Upper lobe of right lung (tissue), 1 donor: ENCODE measurements around the gene CHD5. TPM values are rescaled to one million over a fixed set of nuclear protein-coding genes. Genes with fewer than 3 reads are reported as not detected.
A peak's percentile ranks its signal among the peaks of the same experiment; 100 is the strongest.

Source experiments
- ATAC-seq: fragments of 200-7000 bp; cut with Tn5 transposase; one replicate; pipeline ENCODE4 v1.9.1; 2020; ENCODE audit warnings: mild to moderate bottlenecking, moderate library complexity
- DNase-seq: peaks from one replicate; pipeline ENCODE4 v3.0.0-alpha.2; 2020
- H3K27ac ChIP-seq: fragments of 200-600 bp; one replicate; pipeline ENCODE4 v1.8.0; 2022
- H3K27me3 ChIP-seq: fragments of 200-600 bp; one replicate; pipeline ENCODE4 v1.8.0; 2022; ENCODE audit warnings: mild to moderate bottlenecking
- H3K36me3 ChIP-seq: fragments of 200-600 bp; one replicate; pipeline ENCODE4 v1.8.0; 2022
- H3K4me1 ChIP-seq: fragments of 200-600 bp; one replicate; pipeline ENCODE4 v1.8.0; 2022
- H3K4me3 ChIP-seq: fragments of 200-600 bp; one replicate; pipeline ENCODE4 v1.8.0; 2022; ENCODE audit warnings: mild to moderate bottlenecking
- H3K9me3 ChIP-seq: fragments of 200-600 bp; one replicate; pipeline ENCODE4 v1.8.0; 2022
- intact Hi-C: fragments of 100-400 bp; cut with DNase I; formaldehyde crosslinking; loops from one replicate; pipeline ENCODE4 v1.11.0; 2022
- total RNA-seq: library from RNA; stranded (reverse); fragmentation: NEBNext Ultra II Directional; extraction: Animal tissue kit (Norgen Biotek cat#: 25700); gene quantifications from one replicate; pipeline ENCODE4 v1.2.1, GENCODE V29; 2021
- TF ChIP-seq, protein P1 (sequence below): fragments of 200-600 bp; IDR thresholded peaks from one replicate; pipeline ENCODE4 v1.8.0; 2022; ENCODE audit warnings: antibody characterized with exemption
- donor health status: DM: no; HTN: yes; CAD: no; lungs with severe emphysema.

The CHD5 gene
- total RNA-seq, 1 donor from 2014 or later, result 0.23 TPM

DNA sequence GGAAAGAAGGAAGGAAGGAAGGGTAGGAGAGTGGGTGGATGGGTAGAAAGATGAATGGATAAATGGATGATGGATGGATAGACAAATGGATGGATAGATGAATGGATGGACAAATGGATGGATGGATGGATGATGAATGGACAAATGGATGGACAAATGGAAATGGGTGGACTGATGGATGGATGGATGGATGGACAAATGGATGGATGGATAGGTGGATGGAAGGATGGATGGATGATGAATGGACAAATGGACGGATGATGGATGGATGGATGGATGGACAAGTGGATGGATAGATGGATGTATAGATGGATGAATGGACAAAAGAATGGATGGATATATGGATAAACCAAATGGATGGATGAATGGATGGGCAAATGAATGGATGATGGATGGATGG lies 30.5 kb downstream of the CHD5 start:
- H3K27me3 ChIP-seq, result peaks cover 37% of the 10 kb centered on the region
- no peak overlapping the region for H3K4me3 ChIP-seq
- TF ChIP-seq, protein P1, sequence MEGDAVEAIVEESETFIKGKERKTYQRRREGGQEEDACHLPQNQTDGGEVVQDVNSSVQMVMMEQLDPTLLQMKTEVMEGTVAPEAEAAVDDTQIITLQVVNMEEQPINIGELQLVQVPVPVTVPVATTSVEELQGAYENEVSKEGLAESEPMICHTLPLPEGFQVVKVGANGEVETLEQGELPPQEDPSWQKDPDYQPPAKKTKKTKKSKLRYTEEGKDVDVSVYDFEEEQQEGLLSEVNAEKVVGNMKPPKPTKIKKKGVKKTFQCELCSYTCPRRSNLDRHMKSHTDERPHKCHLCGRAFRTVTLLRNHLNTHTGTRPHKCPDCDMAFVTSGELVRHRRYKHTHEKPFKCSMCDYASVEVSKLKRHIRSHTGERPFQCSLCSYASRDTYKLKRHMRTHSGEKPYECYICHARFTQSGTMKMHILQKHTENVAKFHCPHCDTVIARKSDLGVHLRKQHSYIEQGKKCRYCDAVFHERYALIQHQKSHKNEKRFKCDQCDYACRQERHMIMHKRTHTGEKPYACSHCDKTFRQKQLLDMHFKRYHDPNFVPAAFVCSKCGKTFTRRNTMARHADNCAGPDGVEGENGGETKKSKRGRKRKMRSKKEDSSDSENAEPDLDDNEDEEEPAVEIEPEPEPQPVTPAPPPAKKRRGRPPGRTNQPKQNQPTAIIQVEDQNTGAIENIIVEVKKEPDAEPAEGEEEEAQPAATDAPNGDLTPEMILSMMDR, result no peak
- ATAC-seq (no peak), DNase-seq (no peak)
- H3K4me1 ChIP-seq, result no peaks in the 10 kb centered on the region
- no peak overlapping the region for H3K27ac ChIP-seq
- no peaks in the 10 kb centered on the region for H3K36me3 ChIP-seq
- intact Hi-C loops, result no loop called here
- no peaks in the 10 kb centered on the region for H3K9me3 ChIP-seq

DNA sequence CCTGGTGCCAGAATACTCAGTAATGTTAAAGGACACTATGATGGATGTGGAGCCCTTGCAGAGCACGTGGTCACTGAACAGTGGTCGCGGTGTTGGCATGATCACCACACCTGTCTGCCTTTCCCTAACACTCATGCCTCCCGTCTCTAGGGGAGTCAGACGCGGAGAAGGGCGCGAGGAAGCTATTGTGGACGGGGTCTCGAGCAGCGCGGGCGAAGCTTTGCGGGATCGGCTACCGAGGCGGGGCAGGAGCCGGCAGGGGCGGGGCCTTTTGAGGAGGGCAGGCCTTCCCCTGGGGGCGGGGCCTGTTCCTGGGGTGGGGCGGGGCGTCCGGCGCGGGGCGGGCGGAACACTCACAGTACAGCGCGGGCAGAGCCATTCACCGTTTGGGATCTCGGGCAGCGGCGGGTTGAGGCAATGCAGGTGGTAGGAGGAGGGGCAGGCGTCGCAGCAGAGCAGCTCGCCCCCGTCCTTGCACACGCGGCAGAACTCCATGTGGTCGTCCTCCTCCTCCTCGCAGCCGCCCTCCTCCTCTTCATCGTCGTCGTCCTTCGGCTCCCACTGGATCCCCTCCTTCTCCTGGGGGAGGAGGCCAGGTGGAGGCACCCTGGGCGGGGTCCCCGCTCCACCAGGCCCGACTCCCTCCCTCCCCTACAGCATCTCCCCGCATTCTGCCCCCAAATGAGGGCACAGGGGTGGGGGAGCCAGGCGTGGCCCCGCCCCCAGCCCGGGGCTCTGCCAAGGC lies 31.5 kb downstream of the CHD5 start:
- H3K36me3 ChIP-seq, result no peaks in the 10 kb centered on the region
- DNase-seq (peak; percentile 79), ATAC-seq (peak; percentile 84)
- H3K9me3 ChIP-seq, result no peaks in the 10 kb centered on the region
- intact Hi-C loops, result no loop called here
- no peak overlapping the region for H3K27ac ChIP-seq
- no peaks in the 10 kb centered on the region for H3K4me1 ChIP-seq
- no peak overlapping the region for H3K4me3 ChIP-seq
- H3K27me3 ChIP-seq, result peaks cover 37% of the 10 kb centered on the region
- TF ChIP-seq, protein P1, result no peak

DNA sequence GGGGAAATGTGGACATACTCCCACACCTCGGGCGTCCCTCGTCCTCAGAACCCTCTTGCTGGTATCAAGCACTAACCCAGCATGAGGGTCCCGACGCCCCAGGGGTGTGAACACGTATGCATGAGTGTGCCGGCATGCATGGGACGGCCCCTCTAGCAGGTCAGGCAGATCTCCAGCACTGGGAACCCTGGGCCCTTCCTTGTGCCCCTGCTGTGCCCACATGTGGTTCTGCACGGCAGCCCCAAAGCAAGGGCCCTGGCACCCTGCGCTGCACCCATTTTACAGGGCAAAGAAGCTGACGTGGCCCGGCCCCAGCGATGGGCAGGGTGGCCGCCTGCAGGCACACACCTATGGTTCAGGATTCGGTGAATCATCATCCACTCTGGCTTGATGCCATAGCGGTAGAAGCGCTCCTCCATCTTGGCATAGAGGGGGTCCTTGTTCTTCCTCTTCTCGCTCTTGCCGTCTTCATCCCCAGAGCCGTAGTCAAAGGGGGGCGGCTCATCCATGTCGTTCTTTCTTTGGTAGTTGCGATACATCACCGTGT lies 34.2 kb downstream of the CHD5 start:
- Histone ChIP-seq H3K4me1 (no peaks in the 10 kb centered on the region), H3K36me3 (no peaks in the 10 kb centered on the region), H3K9me3 (no peaks in the 10 kb centered on the region), H3K27me3 (peaks cover 37% of the 10 kb centered on the region), H3K4me3 (no peak overlapping the region), H3K27ac (no peak overlapping the region)
- no peak for DNase-seq
- ATAC-seq, result no peak
- intact Hi-C loops, result no loop called here
- TF ChIP-seq, protein P1, result no peak

DNA sequence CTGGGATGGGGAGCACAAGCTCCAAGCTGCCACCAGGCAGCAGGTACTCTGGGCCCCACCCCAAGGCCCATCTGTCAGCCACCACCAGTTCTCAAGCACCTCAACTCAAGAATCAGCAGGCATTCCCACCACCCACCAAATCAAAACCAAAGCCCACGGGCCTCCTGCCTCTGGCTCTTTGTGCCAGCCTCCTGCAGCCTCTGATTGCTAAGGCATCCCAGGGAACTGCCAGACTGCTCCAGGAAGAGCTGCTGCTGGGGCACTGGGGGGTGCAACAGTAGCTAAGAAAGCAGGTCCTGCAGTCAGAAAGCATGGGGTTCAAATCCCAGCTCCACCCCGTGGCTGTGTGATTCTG lies 34.7 kb downstream of the CHD5 start:
- Histone ChIP-seq H3K27me3 (peaks cover 37% of the 10 kb centered on the region), H3K4me3 (no peak overlapping the region), H3K27ac (no peak overlapping the region), H3K36me3 (no peaks in the 10 kb centered on the region), H3K9me3 (no peaks in the 10 kb centered on the region), H3K4me1 (no peaks in the 10 kb centered on the region)
- no peak for DNase-seq
- TF ChIP-seq, protein P1, result no peak
- intact Hi-C loops, result no loop called here
- ATAC-seq, result no peak

DNA sequence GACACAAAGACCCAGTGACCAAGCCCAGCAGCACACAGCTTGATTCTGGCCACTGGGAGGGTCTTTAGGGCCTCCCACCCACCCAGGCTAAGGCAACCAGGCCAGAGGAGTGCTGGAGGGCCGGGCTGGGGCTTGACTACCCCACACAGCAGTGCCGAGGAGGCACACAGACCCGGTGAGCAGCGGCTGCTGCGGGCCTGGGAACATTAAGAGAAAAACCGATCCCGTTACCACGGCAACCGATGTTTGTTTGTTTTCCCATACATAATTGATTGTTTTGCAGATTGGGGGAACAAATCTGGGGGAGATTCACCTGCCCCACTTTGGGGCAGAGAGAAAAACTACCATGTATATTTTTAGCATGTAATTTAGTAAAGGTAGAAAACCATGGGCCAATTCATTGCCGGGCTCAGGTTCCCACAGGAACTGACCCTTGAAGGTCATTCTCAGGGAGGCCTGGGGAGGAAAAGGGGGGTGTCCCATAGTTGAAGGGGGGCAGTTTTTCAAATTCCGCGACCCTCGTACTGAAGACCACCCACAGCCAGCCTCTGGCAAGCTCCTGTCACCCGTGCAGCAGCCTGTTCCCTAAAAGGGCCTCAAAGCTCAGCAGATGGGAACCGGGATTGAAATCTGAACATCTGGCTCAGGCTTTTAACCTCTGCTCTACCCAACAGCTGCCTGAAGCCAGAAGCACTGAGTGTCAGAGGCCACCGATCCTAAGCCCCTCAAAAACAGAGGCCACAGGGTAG lies 35.3 kb downstream of the CHD5 start:
- no peak for ATAC-seq
- no peak for DNase-seq

More for the DNA sequence above, 35.3 kb downstream of the CHD5 start:
- H3K27me3 ChIP-seq, result peaks cover 37% of the 10 kb centered on the region
- H3K4me1 ChIP-seq, result no peaks in the 10 kb centered on the region
- H3K36me3 ChIP-seq, result no peaks in the 10 kb centered on the region
- intact Hi-C loops, result no loop called here
- no peak overlapping the region for H3K4me3 ChIP-seq
- H3K9me3 ChIP-seq, result no peaks in the 10 kb centered on the region
- TF ChIP-seq, protein P1, result no peak
- H3K27ac ChIP-seq, result no peak overlapping the region
